ENCODE measurements around the gene RAPH1. TPM values are rescaled to one million over a fixed set of nuclear protein-coding genes. Genes with fewer than 3 reads are reported as not detected.

RAPH1 gene
- total RNA-seq, 1 donor from 2014 or later = 38.6 TPM

DNA sequence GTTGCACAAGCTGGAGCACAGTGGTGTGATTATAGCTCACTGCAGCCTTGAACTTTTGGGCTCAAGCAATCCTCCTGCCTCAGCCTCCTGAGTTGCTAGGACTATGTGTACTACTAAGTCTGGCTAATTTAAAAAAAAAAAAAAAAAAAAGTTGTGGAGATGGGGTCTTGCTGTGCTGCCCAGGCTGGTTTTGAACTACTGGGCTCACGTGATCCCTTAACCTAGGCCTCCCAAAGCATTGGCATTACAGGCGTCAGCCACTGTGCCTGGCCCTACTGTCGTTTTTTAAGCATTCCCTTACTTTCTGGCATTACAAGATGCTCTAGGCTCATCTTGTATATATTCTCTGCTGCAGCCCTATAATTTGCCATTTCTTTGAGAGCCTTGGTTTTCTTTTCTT, 88.3 kb downstream of the RAPH1 start:
- Mint-ChIP-seq H3K36me3 (ENCODE audit: unreplicated experiment) (peaks cover 37% of the 10 kb centered on the region), H3K9me3 (ENCODE audit: unreplicated experiment) (no peaks in the 10 kb centered on the region), H3K27me3 (ENCODE audit: unreplicated experiment) (no peaks in the 10 kb centered on the region), H3K4me3 (ENCODE audit: unreplicated experiment) (no peak overlapping the region), H3K4me1 (ENCODE audit: unreplicated experiment) (peaks cover 30% of the 10 kb centered on the region), H3K27ac (ENCODE audit: unreplicated experiment) (no peak overlapping the region)
- TF ChIP-seq, protein P1, sequence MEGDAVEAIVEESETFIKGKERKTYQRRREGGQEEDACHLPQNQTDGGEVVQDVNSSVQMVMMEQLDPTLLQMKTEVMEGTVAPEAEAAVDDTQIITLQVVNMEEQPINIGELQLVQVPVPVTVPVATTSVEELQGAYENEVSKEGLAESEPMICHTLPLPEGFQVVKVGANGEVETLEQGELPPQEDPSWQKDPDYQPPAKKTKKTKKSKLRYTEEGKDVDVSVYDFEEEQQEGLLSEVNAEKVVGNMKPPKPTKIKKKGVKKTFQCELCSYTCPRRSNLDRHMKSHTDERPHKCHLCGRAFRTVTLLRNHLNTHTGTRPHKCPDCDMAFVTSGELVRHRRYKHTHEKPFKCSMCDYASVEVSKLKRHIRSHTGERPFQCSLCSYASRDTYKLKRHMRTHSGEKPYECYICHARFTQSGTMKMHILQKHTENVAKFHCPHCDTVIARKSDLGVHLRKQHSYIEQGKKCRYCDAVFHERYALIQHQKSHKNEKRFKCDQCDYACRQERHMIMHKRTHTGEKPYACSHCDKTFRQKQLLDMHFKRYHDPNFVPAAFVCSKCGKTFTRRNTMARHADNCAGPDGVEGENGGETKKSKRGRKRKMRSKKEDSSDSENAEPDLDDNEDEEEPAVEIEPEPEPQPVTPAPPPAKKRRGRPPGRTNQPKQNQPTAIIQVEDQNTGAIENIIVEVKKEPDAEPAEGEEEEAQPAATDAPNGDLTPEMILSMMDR (IDR thresholded peaks at IDR 0.05) = no peak
- DNase-seq (ENCODE audit: extremely low spot score, unreplicated experiment) = no peak

DNA sequence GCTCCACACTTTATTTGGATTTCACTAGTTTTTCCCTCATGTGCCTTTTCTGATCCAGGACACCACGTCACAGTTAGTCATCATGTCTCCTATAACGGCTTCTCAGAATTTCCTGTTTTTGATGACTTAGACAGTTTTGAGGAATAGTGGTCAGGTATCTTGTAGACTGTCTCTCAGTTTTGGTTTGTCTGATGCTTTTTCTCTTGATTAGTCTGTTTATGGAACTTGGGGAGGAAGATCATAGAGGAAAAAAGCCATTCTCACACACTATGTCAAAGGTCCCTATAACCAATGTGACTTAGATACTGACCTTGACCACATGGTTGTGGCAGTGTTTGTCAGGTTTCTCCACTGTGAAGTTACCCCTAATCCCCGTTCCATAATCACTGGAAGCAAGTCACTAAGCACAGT, 89.0 kb downstream of the RAPH1 start:
- Mint-ChIP-seq H3K4me1 (ENCODE audit: unreplicated experiment) (peaks cover 23% of the 10 kb centered on the region), H3K27me3 (ENCODE audit: unreplicated experiment) (no peaks in the 10 kb centered on the region), H3K4me3 (ENCODE audit: unreplicated experiment) (no peak overlapping the region), H3K36me3 (ENCODE audit: unreplicated experiment) (peaks cover 40% of the 10 kb centered on the region), H3K9me3 (ENCODE audit: unreplicated experiment) (no peaks in the 10 kb centered on the region), H3K27ac (ENCODE audit: unreplicated experiment) (peak overlapping the region; percentile 45)
- no peak for DNase-seq (ENCODE audit: extremely low spot score, unreplicated experiment)
- TF ChIP-seq, protein P1 (IDR thresholded peaks at IDR 0.05) = no peak

DNA sequence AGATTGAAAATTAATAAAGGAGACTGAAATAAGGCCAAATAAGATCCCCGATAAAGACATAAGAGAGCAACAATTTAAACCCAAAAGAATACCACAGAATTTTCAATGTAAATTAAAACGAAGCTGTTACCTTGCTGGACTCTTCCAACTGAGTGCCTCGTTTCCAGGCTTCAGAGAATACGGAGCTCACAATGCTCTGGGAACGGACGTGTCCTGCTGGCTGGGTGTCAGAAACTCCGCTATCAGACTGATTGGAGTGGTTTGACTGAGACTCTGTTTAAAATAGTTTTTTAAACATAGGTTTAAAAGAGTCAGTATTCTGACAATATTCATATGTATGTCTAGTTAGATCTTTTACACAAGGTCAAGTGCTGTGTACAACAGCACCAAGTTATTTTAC, 90.4 kb downstream of the RAPH1 start:
- no peak overlapping the region for H3K4me3 Mint-ChIP-seq (ENCODE audit: unreplicated experiment)
- DNase-seq (ENCODE audit: extremely low spot score, unreplicated experiment) = no peak
- H3K4me1 Mint-ChIP-seq (ENCODE audit: unreplicated experiment) = peaks cover 11% of the 10 kb centered on the region
- peaks cover 44% of the 10 kb centered on the region for H3K36me3 Mint-ChIP-seq (ENCODE audit: unreplicated experiment)
- TF ChIP-seq, protein P1 (IDR thresholded peaks at IDR 0.05) = no peak
- no peak overlapping the region for H3K27ac Mint-ChIP-seq (ENCODE audit: unreplicated experiment)
- H3K27me3 Mint-ChIP-seq (ENCODE audit: unreplicated experiment) = no peaks in the 10 kb centered on the region
- H3K9me3 Mint-ChIP-seq (ENCODE audit: unreplicated experiment) = no peaks in the 10 kb centered on the region

DNA sequence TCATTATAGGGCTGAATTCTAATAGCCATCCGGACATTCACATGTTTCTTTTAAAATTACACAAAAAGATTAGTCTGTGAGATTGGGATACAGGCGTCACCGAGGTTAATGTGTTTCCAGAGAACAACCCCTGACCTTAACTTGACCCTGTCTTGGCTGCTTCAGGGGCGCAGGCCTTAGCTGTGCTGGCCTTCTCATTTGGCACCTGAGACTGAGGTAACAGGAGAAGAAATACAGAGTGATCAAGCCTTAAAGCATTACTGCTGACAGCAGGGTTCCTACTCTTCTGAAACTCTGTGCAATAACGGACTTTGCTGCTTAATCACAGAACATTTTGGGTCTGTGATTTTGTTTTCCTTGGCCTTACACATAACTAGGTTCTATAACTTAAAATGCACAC, 92.6 kb downstream of the RAPH1 start:
- peaks cover 47% of the 10 kb centered on the region for H3K36me3 Mint-ChIP-seq (ENCODE audit: unreplicated experiment)
- DNase-seq (ENCODE audit: extremely low spot score, unreplicated experiment) = no peak
- peak overlapping the region; percentile 10 for H3K27ac Mint-ChIP-seq (ENCODE audit: unreplicated experiment)
- no peaks in the 10 kb centered on the region for H3K9me3 Mint-ChIP-seq (ENCODE audit: unreplicated experiment)
- H3K27me3 Mint-ChIP-seq (ENCODE audit: unreplicated experiment) = no peaks in the 10 kb centered on the region
- TF ChIP-seq, protein P1 (IDR thresholded peaks at IDR 0.05) = no peak
- H3K4me3 Mint-ChIP-seq (ENCODE audit: unreplicated experiment) = no peak overlapping the region
- H3K4me1 Mint-ChIP-seq (ENCODE audit: unreplicated experiment) = peaks cover 11% of the 10 kb centered on the region

DNA sequence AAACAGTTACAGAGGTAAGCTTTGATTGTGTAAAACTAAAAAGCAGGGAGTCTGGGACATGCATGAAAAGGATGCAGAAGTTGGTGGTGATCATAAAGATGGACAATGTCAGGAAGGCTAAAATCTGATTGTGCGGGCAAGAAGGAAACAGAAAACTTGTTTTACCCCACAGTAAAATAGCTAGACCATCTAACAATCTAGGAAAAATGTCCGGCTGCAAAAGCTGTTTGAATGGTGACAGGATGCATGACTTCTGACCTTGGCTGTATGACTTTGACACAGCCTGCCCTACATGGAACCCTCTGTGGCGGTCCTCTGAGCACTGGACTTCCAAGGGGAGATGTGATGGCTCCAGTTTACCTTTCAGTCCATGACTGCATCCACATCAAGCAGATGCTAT, 93.6 kb downstream of the RAPH1 start:
- no peak overlapping the region for H3K4me3 Mint-ChIP-seq (ENCODE audit: unreplicated experiment)
- DNase-seq (ENCODE audit: extremely low spot score, unreplicated experiment) = no peak
- peaks cover 11% of the 10 kb centered on the region for H3K4me1 Mint-ChIP-seq (ENCODE audit: unreplicated experiment)
- H3K27me3 Mint-ChIP-seq (ENCODE audit: unreplicated experiment) = no peaks in the 10 kb centered on the region
- TF ChIP-seq, protein P1 (IDR thresholded peaks at IDR 0.05) = no peak
- H3K36me3 Mint-ChIP-seq (ENCODE audit: unreplicated experiment) = peaks cover 48% of the 10 kb centered on the region
- peak overlapping the region; percentile 38 for H3K27ac Mint-ChIP-seq (ENCODE audit: unreplicated experiment)
- no peaks in the 10 kb centered on the region for H3K9me3 Mint-ChIP-seq (ENCODE audit: unreplicated experiment)

Measured in osteocyte (in vitro differentiated cells).